HEK293 (cell line): Measurements from ENCODE around the gene IARS1.

Experiments used
- CTCF ChIA-PET: fragments of 350-600 bp; formaldehyde crosslinking; extraction: SDS; loops from one replicate; lab custom pipeline; 2021; ENCODE audit warnings: antibody characterized with exemption; lab: Yijun Ruan, JAX
- POLR2A ChIA-PET: fragments of 300-600 bp; formaldehyde crosslinking; extraction: SDS; loops from one replicate; lab custom pipeline; 2020; ENCODE audit warnings: antibody characterized with exemption, inconsistent platforms; lab: Yijun Ruan, JAX
- H3K27ac ChIP-seq: fragments of 200-500 bp; sonication (Bioruptor generic); 2 replicates; pipeline ENCODE4 v1.5.1; 2014; ENCODE audit warnings: low read depth, low read length, control low read depth, inconsistent platforms; ENCODE audit errors: extremely low read depth
- H3K36me3 ChIP-seq, 2 experiments: fragments of 200-500 bp in 1 of 2; sonication (Bioruptor generic) in 1 of 2; 1 replicate in 1 of 2; 2 replicates in 1 of 2; pipeline ENCODE4 v1.5.1; 2014 to 2017; ENCODE audit warnings: inconsistent platforms in 2 of 2, low read length in 2 of 2; ENCODE audit not compliant: control insufficient read depth in 2 of 2, insufficient read depth in 1 of 2
- H3K4me1 ChIP-seq: fragments of 200-500 bp; sonication (Bioruptor generic); 2 replicates; pipeline ENCODE4 v1.5.1; 2014; ENCODE audit warnings: mild to moderate bottlenecking, low read length, inconsistent platforms; ENCODE audit not compliant: control insufficient read depth, insufficient read depth
- H3K4me3 ChIP-seq: 2 replicates; pipeline ENCODE4 v1.5.1; 2011; ENCODE audit warnings: low read depth, mild to moderate bottlenecking, control low read depth, low read length, moderate library complexity
- H3K9me3 ChIP-seq: fragments of 200-500 bp; sonication (Bioruptor generic); 2 replicates; pipeline ENCODE4 v1.5.1; 2014; ENCODE audit warnings: low read depth, low read length, inconsistent platforms; ENCODE audit not compliant: control insufficient read depth, insufficient read depth
- EGR2 ChIP-seq: fragments of 450-650 bp; formaldehyde crosslinking; IDR thresholded peaks from 2 replicates; pipeline ENCODE4 v1.5.1; 2016; ENCODE audit warnings: low read depth, missing biosample characterization, missing genetic modification characterization
- GLI4 ChIP-seq: fragments of 450-650 bp; formaldehyde crosslinking; IDR thresholded peaks from 2 replicates; pipeline ENCODE4 v1.5.1; 2016; ENCODE audit warnings: missing biosample characterization, missing genetic modification characterization
- PATZ1 ChIP-seq: fragments of 450-650 bp; formaldehyde crosslinking; IDR thresholded peaks from 2 replicates; pipeline ENCODE4 v1.5.1; 2016; ENCODE audit warnings: missing biosample characterization, missing genetic modification characterization
- PBX3 ChIP-seq: sonication (generic); formaldehyde crosslinking; IDR thresholded peaks from 2 replicates; pipeline ENCODE4 v1.8.1; 2022; ENCODE audit warnings: mild to moderate bottlenecking, moderate library complexity, missing genetic modification reagents
- PRDM10 ChIP-seq: fragments of 450-650 bp; formaldehyde crosslinking; IDR thresholded peaks from 2 replicates; pipeline ENCODE4 v1.5.1; 2016; ENCODE audit warnings: missing biosample characterization, missing genetic modification characterization
- SCRT2 ChIP-seq: fragments of 450-650 bp; formaldehyde crosslinking; IDR thresholded peaks from 2 replicates; pipeline ENCODE4 v1.5.1; 2016; ENCODE audit warnings: missing biosample characterization, missing genetic modification characterization
- ZBTB1 ChIP-seq: fragments of 450-650 bp; formaldehyde crosslinking; IDR thresholded peaks from 2 replicates; pipeline ENCODE4 v1.5.1; 2016; ENCODE audit warnings: missing biosample characterization, missing genetic modification characterization
- ZBTB17 ChIP-seq: fragments of 450-650 bp; formaldehyde crosslinking; IDR thresholded peaks from 2 replicates; pipeline ENCODE4 v1.5.1; 2016; ENCODE audit warnings: missing biosample characterization, missing genetic modification characterization
- ZBTB20 ChIP-seq: fragments of 450-650 bp; formaldehyde crosslinking; IDR thresholded peaks from 2 replicates; pipeline ENCODE4 v1.5.1; 2016; ENCODE audit warnings: missing biosample characterization, missing genetic modification characterization
- ZFP37 ChIP-seq: fragments of 450-650 bp; formaldehyde crosslinking; IDR thresholded peaks from 2 replicates; pipeline ENCODE4 v1.5.1; 2016; ENCODE audit warnings: missing biosample characterization, missing genetic modification characterization
- ZIC2 ChIP-seq: fragments of 450-650 bp; formaldehyde crosslinking; IDR thresholded peaks from 2 replicates; pipeline ENCODE4 v1.5.1; 2016; ENCODE audit warnings: missing biosample characterization, missing genetic modification characterization
- ZNF335 ChIP-seq: fragments of 450-650 bp; formaldehyde crosslinking; conservative IDR thresholded peaks from 2 replicates; pipeline ENCODE4 v1.5.1; 2016; ENCODE audit warnings: missing biosample characterization, missing genetic modification characterization
- ZNF48 ChIP-seq: fragments of 450-650 bp; formaldehyde crosslinking; IDR thresholded peaks from 2 replicates; pipeline ENCODE4 v1.5.1; 2016; ENCODE audit warnings: missing biosample characterization, missing genetic modification characterization
- ZNF501 ChIP-seq: fragments of 450-650 bp; formaldehyde crosslinking; IDR thresholded peaks from 2 replicates; pipeline ENCODE4 v1.5.1; 2016; ENCODE audit warnings: missing biosample characterization, missing genetic modification characterization
- ZNF521 ChIP-seq: fragments of 450-650 bp; formaldehyde crosslinking; IDR thresholded peaks from 2 replicates; pipeline ENCODE4 v1.5.1; 2017; ENCODE audit warnings: missing biosample characterization, mild to moderate bottlenecking, missing genetic modification characterization
- ZNF600 ChIP-seq: fragments of 450-650 bp; formaldehyde crosslinking; IDR thresholded peaks from 2 replicates; pipeline ENCODE4 v1.5.1; 2016; ENCODE audit warnings: missing biosample characterization, missing genetic modification characterization
- ZXDB ChIP-seq: fragments of 450-650 bp; formaldehyde crosslinking; IDR thresholded peaks from 2 replicates; pipeline ENCODE4 v1.5.1; 2016; ENCODE audit warnings: missing biosample characterization, missing genetic modification characterization
- TF ChIP-seq, protein P1 (sequence below): fragments of 450-650 bp; formaldehyde crosslinking; IDR thresholded peaks from 2 replicates; pipeline ENCODE4 v1.5.1; 2016; ENCODE audit warnings: missing biosample characterization, missing genetic modification characterization

Gene IARS1

DNA sequence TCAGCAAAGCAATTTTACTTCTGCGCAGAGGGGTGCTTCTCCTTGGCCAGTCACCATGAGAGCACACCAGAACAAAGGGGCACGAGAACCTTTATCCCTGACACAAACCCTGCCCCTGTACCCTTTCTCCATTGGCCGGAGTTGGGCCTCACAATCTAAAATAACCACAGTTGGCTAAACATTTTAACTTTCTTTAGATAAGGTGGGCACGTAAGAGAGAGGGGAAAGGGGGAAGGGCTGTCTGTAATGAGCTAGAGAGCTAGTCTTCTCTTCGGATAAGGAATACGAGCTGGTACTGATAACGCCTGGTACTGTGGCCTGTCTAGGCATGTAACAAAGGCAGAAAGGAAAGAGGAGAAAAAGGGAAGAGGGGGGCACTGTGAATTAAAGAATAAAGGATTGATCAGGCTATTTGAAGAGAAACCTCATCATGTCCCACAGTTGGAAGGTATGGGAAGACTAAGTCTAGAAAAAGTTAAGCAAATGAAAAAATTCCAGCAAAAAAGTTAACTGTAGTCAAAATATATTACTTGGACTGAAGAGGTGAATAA lies 1.8 kb upstream of the IARS1 start:
- Histone ChIP-seq H3K4me1 (no peaks in the 10 kb centered on the region; the same call in 1 of the 2 replicates), H3K9me3 (no peaks in the 10 kb centered on the region), H3K27ac (peak overlapping the region; percentile 4), H3K36me3 (peaks cover 15 to 43% of the 10 kb centered on the region in 2 experiments), H3K4me3 (no peak overlapping the region)
- no peak for TF ChIP-seq ZNF48 (tag by site-specific recombination)
- TF ChIP-seq ZFP37 = no peak
- TF ChIP-seq GLI4 = no peak
- TF ChIP-seq ZNF501 (tag by site-specific recombination) = no peak
- no peak for TF ChIP-seq EGR2 (tag by site-specific recombination)
- TF ChIP-seq SCRT2 (tag by site-specific recombination) = no peak
- peak; percentile 68 for TF ChIP-seq ZXDB (tag by site-specific recombination)
- no peak for TF ChIP-seq ZIC2 (tag by site-specific recombination)
- no peak for TF ChIP-seq ZBTB20
- TF ChIP-seq ZNF521 (tag by site-specific recombination) = no peak
- peak; percentile 30; the same call in 1 of the 2 replicates for TF ChIP-seq PATZ1 (tag by site-specific recombination)
- TF ChIP-seq ZNF600 = peak; percentile 17; the same call in 1 of the 2 replicates
- TF ChIP-seq PRDM10 (tag by site-specific recombination) = peak; percentile 75
- TF ChIP-seq ZBTB17 (tag by site-specific recombination) = peak; percentile 19; the same call in 1 of the 2 replicates
- TF ChIP-seq ZBTB1 (tag by site-specific recombination) = no peak
- TF ChIP-seq, protein P1, sequence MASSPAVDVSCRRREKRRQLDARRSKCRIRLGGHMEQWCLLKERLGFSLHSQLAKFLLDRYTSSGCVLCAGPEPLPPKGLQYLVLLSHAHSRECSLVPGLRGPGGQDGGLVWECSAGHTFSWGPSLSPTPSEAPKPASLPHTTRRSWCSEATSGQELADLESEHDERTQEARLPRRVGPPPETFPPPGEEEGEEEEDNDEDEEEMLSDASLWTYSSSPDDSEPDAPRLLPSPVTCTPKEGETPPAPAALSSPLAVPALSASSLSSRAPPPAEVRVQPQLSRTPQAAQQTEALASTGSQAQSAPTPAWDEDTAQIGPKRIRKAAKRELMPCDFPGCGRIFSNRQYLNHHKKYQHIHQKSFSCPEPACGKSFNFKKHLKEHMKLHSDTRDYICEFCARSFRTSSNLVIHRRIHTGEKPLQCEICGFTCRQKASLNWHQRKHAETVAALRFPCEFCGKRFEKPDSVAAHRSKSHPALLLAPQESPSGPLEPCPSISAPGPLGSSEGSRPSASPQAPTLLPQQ = no peak
- CTCF ChIA-PET = interaction anchor here (0.5 to 1.3 kb wide), 3 partner anchors 148 to 310 kb away, joined by 3 to 6 read pairs (median 4); no protein-coding TSS in a partner anchor
- POLR2A ChIA-PET = interaction anchor here (1.0 kb wide), 1 partner anchor 30 kb away, joined by 3 read pairs; the partner anchor contains the start of gene CENPP

DNA sequence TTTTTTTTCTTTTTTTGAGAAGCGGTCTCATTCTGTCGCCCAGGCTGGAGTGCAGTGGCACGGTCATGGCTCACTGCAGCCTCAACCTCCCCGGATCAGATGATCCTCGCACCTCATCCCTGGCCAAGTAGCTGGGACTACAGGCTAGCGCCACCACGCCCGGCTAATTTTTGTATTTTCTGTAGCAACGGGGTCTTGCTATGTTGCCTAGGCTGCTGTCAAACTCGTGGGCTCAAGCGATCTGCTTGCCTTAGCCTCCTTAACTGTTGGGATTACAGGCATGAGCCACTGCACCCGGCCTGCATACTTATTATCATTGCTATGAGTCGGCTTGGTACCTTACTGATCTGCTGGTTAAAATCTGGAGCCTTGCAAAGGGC lies 790 bp upstream of the IARS1 start:
- ChIA-PET CTCF (no interaction called here), POLR2A (no interaction called here)
- H3K4me1 ChIP-seq = no peaks in the 10 kb centered on the region; the same call in 1 of the 2 replicates
- H3K9me3 ChIP-seq = no peaks in the 10 kb centered on the region
- peaks cover 7 to 45% of the 10 kb centered on the region in 2 experiments for H3K36me3 ChIP-seq
- H3K27ac ChIP-seq = peak overlapping the region; percentile 53
- TF ChIP-seq ZNF335 (tag by site-specific recombination) (peak; percentile 61), PRDM10 (tag by site-specific recombination) (peak; percentile 46), PBX3 (no peak)
- H3K4me3 ChIP-seq = peak overlapping the region; percentile 98
